Suprapubic skin (tissue), 4 donors: ENCODE measurements around the gene PTPRD. TPM values are rescaled to one million over a fixed set of nuclear protein-coding genes. Genes with fewer than 3 reads are reported as not detected.

Experiments
- DNase-seq, 2 donors: peaks; one replicate each; pipeline ENCODE4 v3.0.0-alpha.2; 2019; ENCODE audit warnings: low spot score in 2 of 2
- H3K27ac ChIP-seq: fragments of 200-600 bp; sonication (generic); one replicate; pipeline ENCODE4 v1.5.1; 2019
- H3K27me3 ChIP-seq: fragments of 200-600 bp; sonication (generic); one replicate; pipeline ENCODE4 v1.5.1; 2019
- H3K36me3 ChIP-seq: fragments of 200-600 bp; sonication (generic); one replicate; pipeline ENCODE4 v1.5.1; 2019
- H3K4me1 ChIP-seq: fragments of 200-600 bp; sonication (generic); one replicate; pipeline ENCODE4 v1.5.1; 2019
- H3K4me3 ChIP-seq: fragments of 200-600 bp; sonication (generic); one replicate; pipeline ENCODE4 v1.5.1; 2019; ENCODE audit warnings: mild to moderate bottlenecking
- H3K9me3 ChIP-seq: fragments of 200-600 bp; sonication (generic); one replicate; pipeline ENCODE4 v1.5.1; 2019
- EP300 ChIP-seq: sonication (generic); formaldehyde crosslinking; IDR thresholded peaks from one replicate; pipeline ENCODE4 v1.6.1; 2017; ENCODE audit warnings: antibody characterized with exemption
- POLR2A ChIP-seq, 2 donors: fragments of 450-650 bp; IDR thresholded peaks; one replicate each; pipeline ENCODE4 v1.6.1; 2017; ENCODE audit warnings: antibody characterized with exemption in 2 of 2, mild to moderate bottlenecking in 2 of 2, moderate library complexity in 2 of 2
- POLR2AphosphoS5 ChIP-seq, 3 donors: sonication (generic); formaldehyde crosslinking; IDR thresholded peaks; one replicate each; pipeline ENCODE4 v1.6.1; 2017; ENCODE audit warnings: antibody characterized with exemption in 3 of 3
- WGBS: methylation state at CpG from one replicate; pipeline ENCODE4 v1.1.5; 2018; 5-methylcytosine and 5-hydroxymethylcytosine counted together
- total RNA-seq, 4 donors: library from RNA; depleted of rRNA; stranded (reverse); fragments of >200 nt; gene quantifications; one replicate each; pipeline ENCODE4 v1.1.0, GENCODE V29; 2016
- TF ChIP-seq, protein P1 (sequence below), 2 donors: fragments of 200-600 bp in 1 of 2; fragments of 450-650 bp in 1 of 2; sonication (generic) in 1 of 2; IDR thresholded peaks; one replicate each; pipeline ENCODE4 v1.5.1; 2016 to 2019; ENCODE audit warnings: antibody characterized with exemption in 2 of 2, mild to moderate bottlenecking in 1 of 2, moderate library complexity in 1 of 2

Gene PTPRD
- total RNA-seq, 4 donors from 2014 or later, result 0.49 to 3.3 (median 2.5) TPM

DNA sequence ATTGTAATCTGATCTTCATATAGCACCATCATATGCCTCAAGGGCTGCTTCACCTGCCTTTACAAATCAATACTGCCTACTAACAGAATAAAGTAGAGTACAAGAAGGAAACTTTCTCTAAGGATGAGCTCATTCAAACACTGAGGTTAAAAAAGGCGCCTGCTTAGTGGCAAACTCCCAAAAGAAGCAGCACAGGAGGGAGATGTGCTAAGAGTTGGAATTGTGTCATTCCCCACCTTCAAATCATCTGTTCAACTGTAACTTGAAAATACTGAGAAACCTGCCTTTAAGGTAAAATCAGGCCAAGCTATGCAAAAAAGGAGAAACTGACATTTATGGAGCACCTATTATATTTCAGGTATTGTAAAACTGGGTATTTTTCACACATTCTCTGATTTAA, 560.6 kb downstream of the PTPRD start:
- Histone ChIP-seq H3K27me3 (no peaks in the 10 kb centered on the region), H3K27ac (no peak overlapping the region), H3K9me3 (no peaks in the 10 kb centered on the region), H3K4me1 (no peaks in the 10 kb centered on the region), H3K4me3 (no peak overlapping the region), H3K36me3 (no peaks in the 10 kb centered on the region)
- DNase-seq, result no peak
- 77% methylated on average over 1 of the region's 1 CpG for WGBS
- TF ChIP-seq, protein P1, sequence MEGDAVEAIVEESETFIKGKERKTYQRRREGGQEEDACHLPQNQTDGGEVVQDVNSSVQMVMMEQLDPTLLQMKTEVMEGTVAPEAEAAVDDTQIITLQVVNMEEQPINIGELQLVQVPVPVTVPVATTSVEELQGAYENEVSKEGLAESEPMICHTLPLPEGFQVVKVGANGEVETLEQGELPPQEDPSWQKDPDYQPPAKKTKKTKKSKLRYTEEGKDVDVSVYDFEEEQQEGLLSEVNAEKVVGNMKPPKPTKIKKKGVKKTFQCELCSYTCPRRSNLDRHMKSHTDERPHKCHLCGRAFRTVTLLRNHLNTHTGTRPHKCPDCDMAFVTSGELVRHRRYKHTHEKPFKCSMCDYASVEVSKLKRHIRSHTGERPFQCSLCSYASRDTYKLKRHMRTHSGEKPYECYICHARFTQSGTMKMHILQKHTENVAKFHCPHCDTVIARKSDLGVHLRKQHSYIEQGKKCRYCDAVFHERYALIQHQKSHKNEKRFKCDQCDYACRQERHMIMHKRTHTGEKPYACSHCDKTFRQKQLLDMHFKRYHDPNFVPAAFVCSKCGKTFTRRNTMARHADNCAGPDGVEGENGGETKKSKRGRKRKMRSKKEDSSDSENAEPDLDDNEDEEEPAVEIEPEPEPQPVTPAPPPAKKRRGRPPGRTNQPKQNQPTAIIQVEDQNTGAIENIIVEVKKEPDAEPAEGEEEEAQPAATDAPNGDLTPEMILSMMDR (IDR thresholded peaks at IDR 0.05), result no peak
- no peak for TF ChIP-seq EP300

DNA sequence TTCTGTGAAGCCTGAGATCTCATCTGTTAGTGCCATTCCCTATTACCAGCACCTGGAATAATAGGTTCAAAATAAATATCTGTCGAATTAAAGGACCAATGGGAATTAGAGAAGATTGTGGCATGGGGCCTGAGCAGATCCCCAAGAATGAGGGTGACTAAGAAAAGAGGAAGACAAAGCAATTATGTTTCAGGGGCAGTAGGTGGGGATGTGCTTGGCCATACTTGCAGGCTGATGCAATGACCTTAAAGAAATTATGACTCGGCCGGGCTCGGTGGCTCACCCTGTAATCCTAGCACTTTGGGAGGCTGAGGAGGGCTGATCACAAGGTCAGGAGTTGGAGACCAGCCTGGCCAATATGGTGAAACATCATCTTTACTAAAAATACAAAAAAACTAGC, 562.8 kb downstream of the PTPRD start:
- 87% methylated on average over 4 of the region's 4 CpGs for WGBS
- TF ChIP-seq, protein P1 (IDR thresholded peaks at IDR 0.05), result no peak
- no peak for TF ChIP-seq EP300
- H3K27ac ChIP-seq, result no peak overlapping the region
- no peaks in the 10 kb centered on the region for H3K4me1 ChIP-seq
- no peaks in the 10 kb centered on the region for H3K27me3 ChIP-seq
- no peaks in the 10 kb centered on the region for H3K9me3 ChIP-seq
- DNase-seq, result no peak
- no peak overlapping the region for H3K4me3 ChIP-seq
- no peaks in the 10 kb centered on the region for H3K36me3 ChIP-seq

DNA sequence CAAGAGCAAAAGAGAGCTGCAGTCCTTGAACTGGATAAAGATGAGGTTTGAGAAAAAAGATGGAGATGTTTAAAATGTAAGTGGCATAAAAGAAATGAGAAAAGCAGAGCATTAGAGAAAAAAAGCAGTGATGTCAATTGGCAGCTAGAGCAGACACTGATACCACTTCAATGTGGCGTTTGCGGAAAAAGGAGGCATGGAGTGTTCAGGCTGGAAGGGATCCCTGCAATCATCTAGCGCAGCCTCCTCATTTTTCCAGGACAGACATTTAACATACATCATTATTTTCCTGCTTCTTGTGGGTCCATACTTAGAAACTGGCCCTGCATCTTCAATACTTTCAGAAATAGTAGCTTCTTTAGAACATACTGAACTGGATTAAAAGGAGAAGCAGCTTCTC, 563.8 kb downstream of the PTPRD start:
- WGBS, result 95% methylated on average over 3 of the region's 3 CpGs
- DNase-seq, result no peak
- H3K4me1 ChIP-seq, result no peaks in the 10 kb centered on the region
- no peak overlapping the region for H3K27ac ChIP-seq
- no peaks in the 10 kb centered on the region for H3K9me3 ChIP-seq
- H3K4me3 ChIP-seq, result no peak overlapping the region
- no peaks in the 10 kb centered on the region for H3K27me3 ChIP-seq
- H3K36me3 ChIP-seq, result no peaks in the 10 kb centered on the region
- TF ChIP-seq EP300, result no peak
- TF ChIP-seq POLR2A (IDR thresholded peaks at IDR 0.05), result no peak
- TF ChIP-seq, protein P1 (IDR thresholded peaks at IDR 0.05), result no peak
- no peak for TF ChIP-seq POLR2AphosphoS5 (IDR thresholded peaks at IDR 0.05)

DNA sequence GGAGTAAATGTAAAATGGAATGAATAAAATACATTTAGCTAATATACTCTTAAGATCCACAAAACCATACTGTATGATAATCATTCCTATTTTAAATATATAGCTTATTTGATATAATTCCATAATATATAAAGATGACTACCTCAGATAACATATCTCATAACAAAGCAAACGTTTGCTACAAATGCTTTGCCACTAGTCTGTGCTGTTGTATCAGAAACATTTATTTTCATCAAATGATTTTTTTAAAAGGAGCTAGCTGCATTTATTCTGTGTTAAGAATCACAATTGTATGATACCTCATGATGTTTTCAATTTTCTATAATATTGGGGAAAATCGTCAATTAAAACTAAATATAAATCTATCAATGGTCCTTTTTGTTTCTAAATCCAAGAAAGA, 567.2 kb downstream of the PTPRD start:
- H3K36me3 ChIP-seq, result no peaks in the 10 kb centered on the region
- H3K4me1 ChIP-seq, result no peaks in the 10 kb centered on the region
- DNase-seq, result no peak
- no peaks in the 10 kb centered on the region for H3K9me3 ChIP-seq
- 23% methylated on average over 2 of the region's 2 CpGs for WGBS
- no peak overlapping the region for H3K27ac ChIP-seq
- H3K27me3 ChIP-seq, result no peaks in the 10 kb centered on the region
- TF ChIP-seq POLR2A (IDR thresholded peaks at IDR 0.05) (no peak), POLR2AphosphoS5 (IDR thresholded peaks at IDR 0.05) (no peak), EP300 (no peak)
- TF ChIP-seq, protein P1 (IDR thresholded peaks at IDR 0.05), result no peak
- no peak overlapping the region for H3K4me3 ChIP-seq

DNA sequence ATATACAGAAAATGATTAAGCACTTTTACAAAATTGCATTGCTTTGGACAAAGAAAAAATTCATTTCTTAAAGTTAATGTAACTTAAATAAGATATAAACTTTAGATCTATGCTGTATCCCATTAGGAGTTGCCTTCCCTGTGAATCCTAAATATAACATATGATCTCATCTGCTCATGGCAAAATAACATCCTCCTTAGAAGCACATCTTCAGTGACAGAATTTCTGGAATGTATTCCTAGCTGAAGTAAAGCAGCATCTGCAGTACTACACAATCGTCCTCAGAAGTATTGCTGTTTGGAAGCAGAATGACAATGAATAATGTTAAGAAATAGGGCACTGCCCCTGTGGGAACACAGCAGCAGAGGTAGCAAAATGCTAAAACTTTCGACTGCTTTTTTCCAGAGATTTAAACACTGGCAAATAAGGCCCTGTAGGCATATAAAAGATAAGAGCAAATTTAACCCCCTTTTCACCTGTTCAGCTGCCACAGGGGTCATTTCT, 571.0 kb downstream of the PTPRD start:
- Histone ChIP-seq H3K27me3 (no peaks in the 10 kb centered on the region), H3K36me3 (no peaks in the 10 kb centered on the region), H3K27ac (no peak overlapping the region), H3K4me3 (no peak overlapping the region), H3K9me3 (no peaks in the 10 kb centered on the region), H3K4me1 (no peaks in the 10 kb centered on the region)
- DNase-seq, result no peak
- TF ChIP-seq EP300 (no peak), POLR2A (IDR thresholded peaks at IDR 0.05) (no peak), POLR2AphosphoS5 (IDR thresholded peaks at IDR 0.05) (no peak)
- TF ChIP-seq, protein P1 (IDR thresholded peaks at IDR 0.05), result no peak
- WGBS, result 26% methylated on average over 2 of the region's 2 CpGs
